Breast epithelium (tissue), 3 donors: Measurements from ENCODE around the gene CYP2A6.
A peak's percentile ranks its signal among the peaks of the same experiment; 100 is the strongest.

Experiments used
- POLR2AphosphoS5 ChIP-seq, 3 donors: sonication (generic); formaldehyde crosslinking; IDR thresholded peaks; one replicate each; pipeline ENCODE4 v1.6.1; 2017; ENCODE audit warnings: antibody characterized with exemption in 3 of 3
- TF ChIP-seq, protein P1 (sequence below), 3 donors: fragments of 450-650 bp; IDR thresholded peaks; one replicate each; pipeline ENCODE4 v1.5.1; 2016 to 2017; ENCODE audit warnings: antibody characterized with exemption in 3 of 3, mild to moderate bottlenecking in 3 of 3, moderate library complexity in 3 of 3

DNA sequence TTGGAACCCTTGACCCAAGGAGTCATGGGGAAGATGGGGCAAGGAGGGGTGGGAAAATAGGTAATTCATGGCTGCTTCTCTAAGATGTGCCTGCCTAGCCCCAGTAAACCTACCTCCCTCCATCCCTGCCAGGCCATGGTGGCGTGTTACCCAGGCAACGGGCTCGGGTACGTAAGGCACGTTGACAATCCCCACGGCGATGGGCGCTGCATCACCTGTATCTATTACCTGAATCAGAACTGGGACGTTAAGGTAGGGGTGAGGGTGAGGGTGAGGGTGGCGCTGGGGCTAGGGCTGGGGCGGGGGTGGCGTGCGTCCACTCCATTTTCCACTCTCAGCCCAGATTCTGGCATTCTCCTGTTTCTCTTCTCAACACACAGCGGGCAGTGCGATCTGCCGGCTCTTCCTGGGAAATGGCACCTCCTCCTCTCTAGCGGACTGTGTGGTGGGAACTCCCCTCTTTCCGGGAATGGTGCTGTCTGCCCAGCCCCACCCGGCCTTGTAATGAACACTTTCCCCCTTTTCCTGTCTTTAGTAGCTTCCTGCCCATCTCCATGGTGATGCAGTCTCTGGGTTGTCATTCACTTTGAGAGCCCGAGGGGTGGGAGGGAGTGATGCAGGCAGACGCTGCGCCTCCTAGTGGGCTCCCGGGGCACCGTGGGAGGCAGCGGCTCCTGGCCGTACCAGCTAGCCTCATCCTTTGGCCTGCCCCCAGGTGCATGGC lies 43.7 kb downstream of the CYP2A6 start:
- TF ChIP-seq, protein P1, sequence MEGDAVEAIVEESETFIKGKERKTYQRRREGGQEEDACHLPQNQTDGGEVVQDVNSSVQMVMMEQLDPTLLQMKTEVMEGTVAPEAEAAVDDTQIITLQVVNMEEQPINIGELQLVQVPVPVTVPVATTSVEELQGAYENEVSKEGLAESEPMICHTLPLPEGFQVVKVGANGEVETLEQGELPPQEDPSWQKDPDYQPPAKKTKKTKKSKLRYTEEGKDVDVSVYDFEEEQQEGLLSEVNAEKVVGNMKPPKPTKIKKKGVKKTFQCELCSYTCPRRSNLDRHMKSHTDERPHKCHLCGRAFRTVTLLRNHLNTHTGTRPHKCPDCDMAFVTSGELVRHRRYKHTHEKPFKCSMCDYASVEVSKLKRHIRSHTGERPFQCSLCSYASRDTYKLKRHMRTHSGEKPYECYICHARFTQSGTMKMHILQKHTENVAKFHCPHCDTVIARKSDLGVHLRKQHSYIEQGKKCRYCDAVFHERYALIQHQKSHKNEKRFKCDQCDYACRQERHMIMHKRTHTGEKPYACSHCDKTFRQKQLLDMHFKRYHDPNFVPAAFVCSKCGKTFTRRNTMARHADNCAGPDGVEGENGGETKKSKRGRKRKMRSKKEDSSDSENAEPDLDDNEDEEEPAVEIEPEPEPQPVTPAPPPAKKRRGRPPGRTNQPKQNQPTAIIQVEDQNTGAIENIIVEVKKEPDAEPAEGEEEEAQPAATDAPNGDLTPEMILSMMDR (IDR thresholded peaks at IDR 0.05), result peak; percentile 59 to 81 (median 72)
- TF ChIP-seq POLR2AphosphoS5 (IDR thresholded peaks at IDR 0.05), result peak in 2 of 3 donors; percentile 64 to 88
